T-helper 2 cell (primary cell): Measurements from ENCODE around the gene MBD6.

Experiments used
- DNase-seq, 5 experiments: peaks; one replicate each; pipeline versions ENCODE4 v3.0.0 to v3.0.0-alpha.2; 2012 to 2022

The MBD6 gene

DNA sequence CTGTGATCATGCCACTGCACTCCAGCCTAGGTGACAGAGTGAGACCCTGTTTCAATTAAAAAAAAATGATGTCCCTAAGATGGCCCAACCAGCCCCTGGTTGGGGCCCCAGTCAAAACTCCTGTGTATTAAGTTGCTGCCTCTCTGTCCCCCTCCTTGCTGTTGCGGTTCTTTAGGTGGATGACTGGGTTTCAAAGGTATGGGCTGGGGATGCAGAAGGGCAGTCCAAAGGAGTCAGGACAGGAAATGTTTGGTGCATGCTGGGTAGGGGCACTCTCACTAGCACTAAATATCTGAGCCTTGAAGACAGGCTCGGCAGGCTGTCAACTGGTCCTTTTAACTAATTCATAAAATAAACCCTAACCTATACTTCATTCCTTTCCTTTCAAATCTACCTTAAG lies 56.4 kb downstream of the MBD6 start:
- DNase-seq = no peak
